DMS79 treated with DMSO at 0.1 percent for 48 hours (cell line): ENCODE measurements around the gene COG8.

Experiments used
- DNase-seq: peaks from one replicate; lab custom pipeline; 2025; lab: John Stamatoyannopoulos, UW

The COG8 gene

DNA sequence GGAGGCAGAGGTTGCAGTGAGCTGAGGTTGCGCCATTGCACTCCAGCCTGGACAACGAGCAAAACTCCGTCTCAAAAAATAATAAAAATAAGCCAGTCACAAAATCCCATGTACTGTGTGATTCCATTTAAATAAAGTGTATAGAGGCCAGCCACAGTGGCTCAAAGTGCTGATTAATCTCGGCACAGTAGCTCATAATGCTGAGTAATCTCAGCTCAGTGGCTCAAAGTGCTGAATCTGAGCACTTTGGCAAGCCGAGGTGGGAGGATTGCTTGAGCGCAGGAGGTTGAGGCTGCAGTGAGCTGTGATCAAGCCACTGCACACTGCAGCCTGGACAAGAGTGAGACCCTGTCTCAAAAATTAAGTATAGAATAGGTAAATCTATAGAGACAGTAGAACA, 7.3 kb upstream of the COG8 start:
- DNase-seq, result no peak

DNA sequence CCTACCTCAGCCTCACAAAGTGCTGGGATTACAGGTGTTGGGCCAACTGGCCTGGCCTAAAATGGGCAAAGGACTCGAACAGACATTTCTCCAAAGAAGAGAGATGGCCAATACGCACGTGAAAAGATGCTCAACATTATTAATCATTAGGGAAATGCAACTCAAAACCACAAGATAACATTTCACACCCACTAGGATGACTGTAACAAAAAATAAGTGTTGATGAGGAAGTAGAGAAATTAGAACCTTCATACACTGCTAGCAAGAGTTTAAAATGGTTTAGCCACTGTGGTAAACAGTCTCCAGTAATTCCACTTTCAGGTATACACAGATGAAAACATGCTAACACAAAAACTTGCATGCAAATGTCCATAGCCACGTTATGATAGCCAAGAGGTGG, 6.6 kb upstream of the COG8 start:
- DNase-seq, result no peak

- no peak for DNase-seq
Measured at GRCh38 chr16:69344171-69344570, 4.8 kb upstream of the COG8 start.

GRCh38 chr16:69340095-69340644, 806 bp upstream of the COG8 start:
- DNase-seq, result no peak

GRCh38 chr16:69338557-69339288, 641 bp downstream of the COG8 start:
- no peak for DNase-seq

DNA sequence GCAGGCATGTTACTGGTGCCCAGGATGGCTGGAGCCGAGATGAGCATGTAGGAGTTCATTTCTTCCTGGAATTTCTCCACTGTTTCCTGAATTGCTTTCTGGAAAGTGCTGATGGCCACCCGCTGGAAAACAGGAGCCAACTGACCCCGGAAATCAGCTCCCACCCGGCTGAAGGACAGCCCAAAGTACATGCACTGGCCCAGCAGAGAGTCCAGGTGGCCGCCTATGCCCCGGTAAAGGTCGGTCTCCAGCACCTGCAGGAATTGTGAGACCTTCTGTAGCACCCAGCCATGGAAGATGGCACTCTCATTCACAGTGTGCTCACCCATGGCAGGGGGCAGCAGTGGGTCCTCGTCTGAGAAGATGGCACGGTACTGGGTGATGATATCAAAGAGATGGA, 4.7 kb downstream of the COG8 start:
- no peak for DNase-seq

- DNase-seq, result peak; percentile 65
Measured at GRCh38 chr16:69330286-69331109, 8.9 kb downstream of the COG8 start, which contains the start of gene PDF. Gene PDF, minus strand, starts transcription at chr16:69330588. Its CDS starts 18 bp downstream, at chr16:69330570.

DNA sequence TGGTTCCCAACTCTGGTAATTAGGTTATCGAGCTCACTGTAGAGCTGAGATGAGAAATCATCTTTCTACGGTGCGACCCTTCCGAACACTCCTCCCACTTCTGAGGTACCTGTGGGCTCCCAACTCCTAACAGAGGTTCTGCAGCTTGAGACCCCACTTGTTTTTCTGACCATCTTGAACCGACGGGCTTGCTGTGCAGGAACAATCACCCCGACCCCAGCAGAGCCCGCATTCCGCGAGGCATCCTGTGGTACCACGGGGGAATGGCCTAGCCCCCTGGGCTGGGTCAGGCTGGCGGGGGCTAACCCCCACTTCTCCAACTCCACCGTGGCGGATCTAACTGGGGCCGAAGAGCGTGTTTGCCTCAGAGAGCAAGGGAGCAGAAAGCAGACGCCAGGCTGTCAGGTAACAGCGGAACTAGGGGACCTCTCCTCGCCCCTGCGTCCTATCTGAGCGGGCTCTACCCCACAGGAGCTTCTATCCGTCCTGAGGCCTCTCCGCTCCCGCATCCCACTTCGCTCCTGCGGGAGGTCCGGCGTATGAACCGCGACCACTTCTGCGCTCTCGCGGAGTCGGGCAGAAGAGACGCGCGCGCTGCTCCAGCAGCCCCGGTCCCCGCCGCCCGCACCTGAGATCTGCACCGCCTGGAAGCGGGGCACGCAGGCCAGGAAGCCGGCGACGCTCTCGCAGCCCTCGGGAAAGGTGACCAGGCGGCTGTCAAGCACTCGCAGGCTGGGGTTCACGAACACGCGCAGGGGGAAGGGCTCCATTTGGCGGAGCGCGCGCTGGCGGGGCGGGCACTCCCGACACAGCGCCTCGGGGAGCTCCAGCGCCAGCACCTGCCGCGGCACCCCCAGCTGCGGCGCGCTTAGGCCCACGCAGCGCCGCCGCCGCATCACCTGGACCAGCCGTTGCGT, 9.7 kb downstream of the COG8 start:
- DNase-seq, result no peak

- DNase-seq, result no peak
Measured at GRCh38 chr16:69328854-69329316, 10.5 kb downstream of the COG8 start.

- no peak for DNase-seq
Measured at GRCh38 chr16:69327585-69328310, 11.6 kb downstream of the COG8 start.

- no peak for DNase-seq
Measured at GRCh38 chr16:69326172-69326873, 13.0 kb downstream of the COG8 start.

DNA sequence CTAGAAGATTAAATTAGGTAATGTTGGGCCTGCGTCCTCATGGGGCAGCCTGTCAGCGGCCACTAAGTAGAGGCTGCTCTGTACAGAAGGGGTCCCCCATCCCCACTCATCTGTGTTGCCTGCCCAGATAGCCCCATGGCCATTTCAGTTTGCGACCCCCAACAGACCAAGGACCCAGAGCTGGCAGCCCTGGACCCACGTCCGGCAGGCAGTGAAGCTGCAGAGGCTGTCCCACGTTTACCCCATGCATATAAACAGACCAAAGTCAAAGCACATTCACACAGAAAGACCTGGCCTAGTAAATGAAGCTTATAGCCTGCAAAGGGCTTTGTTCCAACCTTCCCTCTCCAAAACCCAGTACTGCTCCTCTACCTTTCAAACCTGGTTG, 13.6 kb downstream of the COG8 start:
- no peak for DNase-seq

DNA sequence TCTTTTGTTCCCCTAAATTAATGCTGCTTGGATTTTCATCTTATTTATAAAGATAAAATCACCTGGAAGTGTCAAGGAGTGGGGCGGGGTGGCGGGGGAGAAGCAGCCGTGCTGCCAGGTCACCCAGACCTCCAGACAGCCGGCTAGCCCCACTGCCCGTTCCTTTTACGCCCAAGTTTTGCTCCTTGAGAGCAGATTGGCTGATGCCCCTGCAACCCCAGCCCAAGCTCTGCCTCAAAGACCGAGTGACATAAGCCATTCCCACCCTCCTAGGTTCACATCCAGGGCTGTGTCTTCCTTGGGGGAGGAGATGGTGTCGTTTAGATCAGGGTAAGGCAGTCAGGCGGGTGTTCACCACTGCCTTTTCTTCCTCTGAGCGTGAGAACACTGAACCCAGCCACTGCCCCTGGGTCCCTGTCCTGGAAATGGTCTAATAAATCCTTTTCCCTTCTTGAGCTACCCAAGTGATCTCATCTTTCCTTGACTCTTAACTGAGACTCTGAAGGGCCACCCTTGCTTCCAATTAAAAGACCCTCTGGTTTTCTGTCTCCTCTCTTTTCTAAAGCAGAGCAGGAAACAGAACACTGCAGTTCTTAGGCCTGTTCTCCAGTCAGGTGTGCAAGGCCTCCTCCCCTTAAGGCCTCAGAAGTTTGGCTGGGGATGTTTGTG, 14.6 kb downstream of the COG8 start:
- no peak for DNase-seq

DNA sequence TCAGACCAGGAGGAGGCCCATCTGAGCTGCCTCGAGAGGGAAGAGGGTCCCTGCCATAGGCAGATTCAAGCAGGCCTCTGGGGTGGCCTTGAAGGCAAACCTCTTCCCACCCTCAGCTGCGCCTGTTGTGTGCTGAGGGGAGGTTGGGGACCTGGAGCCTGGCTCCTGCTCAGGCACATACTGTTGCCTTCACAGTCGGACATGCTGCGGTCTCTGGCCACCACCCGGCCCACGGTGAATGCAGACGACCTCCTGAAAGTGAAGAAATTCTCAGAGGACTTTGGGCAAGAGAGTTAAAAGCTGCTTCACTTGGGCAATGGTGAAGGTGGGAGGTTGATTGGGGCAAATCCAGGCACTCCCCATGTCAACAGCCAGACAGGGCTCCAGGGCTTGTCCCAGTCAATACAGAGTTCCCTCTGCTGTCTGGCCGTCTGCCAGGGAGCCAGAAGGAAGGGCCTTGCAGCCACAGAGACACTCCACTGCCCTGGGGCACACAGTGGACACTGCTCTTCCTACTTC, 15.3 kb downstream of the COG8 start:
- no peak for DNase-seq

DNA sequence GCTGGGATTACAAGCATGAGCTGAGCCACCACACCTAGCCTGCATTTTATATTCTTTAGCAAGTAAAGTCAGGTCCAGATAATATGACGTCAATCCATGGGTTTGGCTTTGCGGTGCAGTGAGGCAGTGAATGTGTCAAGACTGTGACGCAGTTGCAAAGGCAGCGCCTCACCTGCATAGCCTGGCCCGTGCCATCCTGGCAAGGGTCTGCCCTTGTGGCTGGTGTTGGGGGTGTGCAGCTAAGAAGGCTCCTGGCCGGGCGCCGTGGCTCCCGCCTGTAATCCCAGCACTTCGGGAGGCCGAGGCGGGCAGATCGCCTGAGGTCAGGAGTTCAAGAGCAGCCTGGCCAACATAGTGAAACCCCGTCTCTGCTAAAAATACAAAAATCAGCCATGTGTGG, 15.9 kb downstream of the COG8 start:
- DNase-seq, result no peak

- no peak for DNase-seq
Measured at GRCh38 chr16:69322343-69322742, 17.0 kb downstream of the COG8 start.

DNA sequence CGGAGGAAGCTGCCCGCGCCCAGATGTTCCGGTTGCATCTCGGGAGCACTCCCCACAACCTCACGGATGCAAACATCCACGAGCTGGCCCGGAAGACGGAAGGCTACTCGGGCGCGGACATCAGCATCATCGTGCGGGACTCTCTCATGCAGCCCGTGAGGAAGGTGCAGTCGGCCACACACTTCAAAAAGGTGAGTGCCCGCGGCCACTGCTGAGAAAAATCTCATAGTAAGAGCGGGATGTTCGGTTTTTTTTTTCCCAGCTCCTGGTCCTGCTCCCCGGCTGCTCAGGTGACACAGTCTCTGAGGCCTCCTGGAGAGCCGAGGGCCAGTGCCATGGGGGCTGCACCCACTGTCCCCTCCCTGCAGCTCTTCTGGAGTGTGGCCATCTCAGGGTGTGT, 18.3 kb downstream of the COG8 start:
- no peak for DNase-seq

DNA sequence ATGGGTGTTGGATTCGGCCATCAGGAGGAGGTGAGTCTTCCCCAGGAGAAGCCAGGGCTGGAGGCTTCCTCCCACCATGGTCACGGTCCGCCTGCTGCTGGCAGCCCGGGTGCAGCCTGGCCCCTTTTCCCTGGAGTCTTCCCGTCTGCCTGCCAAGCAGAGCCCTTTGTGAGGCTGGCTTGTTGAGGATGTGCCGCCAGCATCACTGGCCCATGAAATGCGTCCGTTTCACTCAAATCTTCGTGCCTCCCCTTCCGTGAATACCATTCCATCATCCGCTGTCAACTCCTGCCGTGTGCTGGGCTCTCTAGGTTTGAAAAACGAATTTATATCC, 18.7 kb downstream of the COG8 start:
- no peak for DNase-seq

DNA sequence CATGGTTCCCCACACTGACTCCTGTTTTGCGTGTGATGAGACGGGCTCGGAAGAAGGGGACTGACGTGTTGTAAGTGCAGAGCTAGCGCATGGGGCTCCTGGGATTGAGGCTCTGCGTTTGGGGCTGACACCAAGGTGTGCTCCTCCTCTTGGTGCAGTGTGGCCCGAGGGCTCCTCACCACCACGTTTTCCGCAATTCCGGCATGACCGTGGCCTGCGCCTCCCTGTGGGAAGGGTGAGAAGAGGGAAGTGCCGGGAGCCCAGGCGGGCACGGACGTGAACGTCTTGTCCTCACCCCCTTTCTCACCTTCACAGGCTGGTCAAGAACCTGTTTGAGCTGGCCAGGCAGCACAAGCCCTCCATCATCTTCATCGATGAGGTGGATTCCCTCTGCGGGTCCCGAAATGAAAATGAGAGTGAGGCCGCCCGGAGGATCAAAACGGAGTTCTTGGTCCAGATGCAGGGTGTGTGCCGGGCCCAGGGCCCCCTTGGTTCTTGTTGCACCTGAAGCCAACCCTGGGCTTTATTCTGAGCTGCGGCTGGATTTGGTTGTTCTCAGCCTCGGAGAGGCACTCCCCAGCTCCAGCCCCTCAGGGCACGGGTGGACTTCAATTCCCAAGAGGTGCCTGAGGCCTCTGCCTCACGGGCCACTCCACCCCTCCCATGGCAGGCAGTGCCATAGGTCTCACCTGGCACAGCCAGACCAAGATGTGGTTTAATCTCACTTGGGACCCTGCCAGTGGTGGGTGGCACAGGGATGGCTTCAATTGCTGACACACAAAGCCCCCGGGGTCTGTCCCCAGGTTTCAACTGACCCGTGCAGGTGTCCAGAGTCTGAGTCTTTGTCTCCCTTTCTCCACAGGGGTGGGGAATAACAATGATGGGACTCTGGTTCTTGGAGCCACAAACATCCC, 19.3 kb downstream of the COG8 start:
- no peak for DNase-seq
